ENCODE data around the gene PRAMEF10. TPM values are rescaled to one million over a fixed set of nuclear protein-coding genes. Genes with fewer than 3 reads are reported as not detected.
"Not testable (repeated sequence)": the region's sequence is repeated elsewhere in the genome, so short reads cannot be mapped to it uniquely, and the experiment has no call there.

The PRAMEF10 gene
- total RNA-seq, 3 donors from 2014 or later, result not detected

GRCh38 chr1:12851779-12852178, 46.3 kb downstream of the PRAMEF10 start:
- no peak overlapping the region for H3K27ac ChIP-seq
- no peak for DNase-seq (ENCODE audit: low spot score in 2 of 2)
- no peak overlapping the region for H3K4me3 ChIP-seq
- no peaks in the 10 kb centered on the region for H3K36me3 ChIP-seq
- intact Hi-C loops (cut with DNase I; ENCODE audit: low total_unique reads), result no loop called here
- H3K27me3 ChIP-seq, result no peaks in the 10 kb centered on the region
- no peaks in the 10 kb centered on the region for H3K4me1 ChIP-seq
- H3K9me3 ChIP-seq, result peaks cover 6 to 10% of the 10 kb centered on the region in 2 donors
- TF ChIP-seq POLR2AphosphoS5 (IDR thresholded peaks at IDR 0.05) (no peak), POLR2A (IDR thresholded peaks at IDR 0.05) (no peak), CTCF (IDR thresholded peaks at IDR 0.05) (no peak)

GRCh38 chr1:12848620-12849019, 49.5 kb downstream of the PRAMEF10 start, which contains the start of gene HNRNPCL1:
Gene HNRNPCL1 (minus strand): TSS chr1:12848720. CDS start chr1:12848289, 431 bp downstream.
- H3K27me3 ChIP-seq; H3K36me3 ChIP-seq; H3K4me1 ChIP-seq; H3K4me3 ChIP-seq; DNase-seq (ENCODE audit: low spot score in 2 of 2); H3K9me3 ChIP-seq; intact Hi-C loops (cut with DNase I; ENCODE audit: low total_unique reads); H3K27ac ChIP-seq: not testable (repeated sequence)

Other genes with a start within 250 kb of the PRAMEF10 start
- under 1 TPM in 1 of 3 donors, not detected in 2; under 0.01 TPM for gene AADACL3, start 182.2 kb downstream of the PRAMEF10 start, total RNA-seq
- not detected for gene CFAP107, start 152.1 kb downstream of the PRAMEF10 start, total RNA-seq
- not detected for gene PRAMEF12, start 124.5 kb downstream of the PRAMEF10 start, total RNA-seq
- gene PRAMEF1, start 106.9 kb downstream of the PRAMEF10 start, total RNA-seq, result not detected
- gene PRAMEF11, start 66.9 kb downstream of the PRAMEF10 start, total RNA-seq, result not detected
- gene HNRNPCL1, start 49.5 kb downstream of the PRAMEF10 start, total RNA-seq, result not detected
- gene PRAMEF2, start 41.2 kb downstream of the PRAMEF10 start, total RNA-seq, result not detected
- not detected for gene PRAMEF4, start 12.1 kb downstream of the PRAMEF10 start, total RNA-seq
- gene PRAMEF7, start 18.3 kb upstream of the PRAMEF10 start, total RNA-seq, result not detected
- gene PRAMEF6, start 49.3 kb upstream of the PRAMEF10 start, total RNA-seq, result not detected
- not detected for gene PRAMEF27, start 158.3 kb upstream of the PRAMEF10 start, total RNA-seq
- gene HNRNPCL3, start 162.5 kb upstream of the PRAMEF10 start, total RNA-seq, result not detected
- gene PRAMEF25, start 172.5 kb upstream of the PRAMEF10 start, total RNA-seq, result not detected
- not detected for gene HNRNPCL2, start 218.6 kb upstream of the PRAMEF10 start, total RNA-seq

Data from breast epithelium (tissue), 4 donors.